Heart left ventricle (tissue), 16 donors: Measurements from ENCODE around the gene CGRRF1. TPM values are rescaled to one million over a fixed set of nuclear protein-coding genes. Genes with fewer than 3 reads are reported as not detected.

Experiments
- ATAC-seq, 4 donors: fragments of 200-7000 bp; cut with Tn5 transposase; one replicate each; pipeline ENCODE4 v1.9.1; 2020 to 2022; ENCODE audit warnings: moderate library complexity in 4 of 4, mild to moderate bottlenecking in 3 of 4, moderate number of reproducible peaks in 1 of 4
- DNase-seq, 5 donors: peaks; one replicate each; pipeline ENCODE4 v3.0.0-alpha.2; 2020
- H3K27ac ChIP-seq, 12 donors: fragments of 200-600 bp; sonication (generic) in 4 of 12; one replicate each; pipeline versions ENCODE4 v1.5.0 to v1.8.0; 2016 to 2022; ENCODE audit warnings: mild to moderate bottlenecking in 2 of 12
- H3K27me3 ChIP-seq, 9 donors: fragments of 200-600 bp; sonication (generic) in 2 of 9; one replicate each; pipeline versions ENCODE4 v1.5.1 to v1.8.0; 2016 to 2022; ENCODE audit warnings: mild to moderate bottlenecking in 3 of 9
- H3K36me3 ChIP-seq, 9 donors: fragments of 200-600 bp; sonication (generic) in 2 of 9; one replicate each; pipeline versions ENCODE4 v1.5.0 to v1.8.0; 2018 to 2022; ENCODE audit warnings: mild to moderate bottlenecking in 2 of 9
- H3K4me1 ChIP-seq, 12 donors: fragments of 200-600 bp; sonication (generic) in 4 of 12; one replicate each; pipeline versions ENCODE4 v1.5.0 to v1.8.0; 2016 to 2022; ENCODE audit warnings: mild to moderate bottlenecking in 3 of 12
- H3K4me3 ChIP-seq, 12 donors: fragments of 200-600 bp; sonication (generic) in 4 of 12; one replicate each; pipeline versions ENCODE4 v1.5.0 to v1.8.0; 2017 to 2022; ENCODE audit warnings: mild to moderate bottlenecking in 9 of 12, moderate library complexity in 4 of 12
- H3K9me3 ChIP-seq, 12 donors: fragments of 200-600 bp; sonication (generic) in 4 of 12; one replicate each; pipeline versions ENCODE4 v1.5.0 to v1.8.0; 2016 to 2022; ENCODE audit warnings: mild to moderate bottlenecking in 1 of 12
- CTCF ChIP-seq, 12 donors: fragments of 200-600 bp; sonication (generic) in 4 of 12; IDR thresholded peaks; one replicate each; pipeline versions ENCODE4 v1.5.0 to v1.8.0; 2018 to 2022; ENCODE audit warnings: antibody characterized with exemption in 12 of 12, mild to moderate bottlenecking in 5 of 12
- POLR2A ChIP-seq, 2 donors: fragments of 450-650 bp; IDR thresholded peaks; one replicate each; pipeline ENCODE4 v1.6.1; 2017; ENCODE audit warnings: antibody characterized with exemption in 2 of 2, mild to moderate bottlenecking in 2 of 2, moderate library complexity in 2 of 2
- WGBS, 4 donors: extraction: QIAGEN DNeasy Blood & Tissue Kit in 2 of 4; methylation state at CpG; one replicate each; pipeline versions ENCODE4 v1.1.5 to v1.1.7; 2013 to 2018; 5-methylcytosine and 5-hydroxymethylcytosine counted together
- intact Hi-C, 10 donors: fragments of 100-400 bp; cut with DNase I; formaldehyde crosslinking; loops; one replicate each; pipeline versions ENCODE4 v1.11.1 to v1.14.2; 2022
- polyA plus RNA-seq, 2 donors: library from polyadenylated mRNA; stranded (reverse); fragments of 200-250 nt; gene quantifications; one replicate each; pipeline ENCODE4 v1.2.3, GENCODE V29; 2013
- total RNA-seq, 9 donors: library from RNA; depleted of rRNA in 2 of 9; stranded (reverse); fragments of >200 nt in 2 of 9; fragmentation: NEBNext Ultra II Directional in 3 of 9; extraction: Animal tissue kit (Norgen Biotek cat#: 25700) in 3 of 9; gene quantifications; one replicate each; pipeline versions ENCODE4 v1.1.0 to v1.2.4, GENCODE V29; 2016 to 2023
- donor health status: ischemic (EF 13 %, LVEDD 7.1; RV severe dilation, severe dysfunction).
- donor health status: healthy with polysubstance abuse.
- donor health status: DM: no; HTN: yes; CAD: no.
- donor health status: DM: no; HTN: no; CAD: no.
- donor health status: ischemic (EF 25% LVEDD 6.9; RV normal size, moderate dysfunction).
- donor health status: ischemic (EF 25% LVEDD 5.7; RV mildly dilated, moderate dysfunction).
- donor health status: healthy.
- donor health status: DM: yes; HTN: yes; CAD: no.
- donor health status: ischemic (EF 35%, LVEDD 5.7; RV mildly dilated, moderate dysfunction).
- donor health status: nonischemic (EF 11% LVEDD 7.7; RV severe dilation, severe dysfunction).
- donor health status: DM: yes; HTN: yes; CAD: no.
- donor health status: PGD.
- donor health status: ischemic (EF 29% LVEDD 5.4; RV normal size, mild dysfunction).
- donor health status: nonischemic (EF 23%, LVEDD 6.1; RV moderate dilation, normal function).

Gene CGRRF1
- total and polyA plus RNA-seq, 11 donors, result 10.6 to 28.2 (median 16.6) TPM

GRCh38 chr14:54515670-54516069, 6.0 kb downstream of the CGRRF1 start:
- H3K27ac ChIP-seq, result no peak overlapping the region
- intact Hi-C loops, result no loop called here
- ATAC-seq (no peak), DNase-seq (no peak)
- peaks cover 0 to 39% (median 21%) of the 10 kb centered on the region in 12 donors for H3K4me1 ChIP-seq
- TF ChIP-seq CTCF (IDR thresholded peaks at IDR 0.05) (no peak), POLR2A (IDR thresholded peaks at IDR 0.05) (no peak)
- H3K9me3 ChIP-seq, result peaks cover 0 to 17% (median 11%) of the 10 kb centered on the region in 12 donors
- 89 to 94% (median 91%) methylated on average over 1 of the region's 1 CpG for WGBS, 4 donors
- H3K36me3 ChIP-seq, result peaks cover 0 to 9% (median 0%) of the 10 kb centered on the region in 9 donors
- H3K4me3 ChIP-seq, result no peak overlapping the region
- H3K27me3 ChIP-seq, result no peaks in the 10 kb centered on the region

- no peaks in the 10 kb centered on the region for H3K27me3 ChIP-seq
- intact Hi-C loops, result no loop called here
- H3K9me3 ChIP-seq, result peaks cover 0 to 17% (median 11%) of the 10 kb centered on the region in 12 donors
- ATAC-seq (no peak), DNase-seq (no peak)
- H3K36me3 ChIP-seq, result peaks cover 0 to 9% (median 0%) of the 10 kb centered on the region in 9 donors
- peaks cover 0 to 29% (median 11%) of the 10 kb centered on the region in 12 donors for H3K4me1 ChIP-seq
- no peak overlapping the region for H3K27ac ChIP-seq
- WGBS, 4 donors, result 98 to 100% (median 98%) methylated on average over 1 of the region's 1 CpG
- TF ChIP-seq POLR2A (IDR thresholded peaks at IDR 0.05) (no peak), CTCF (IDR thresholded peaks at IDR 0.05) (no peak)
- H3K4me3 ChIP-seq, result no peak overlapping the region
Observed at GRCh38 chr14:54516709-54517108, 7.0 kb downstream of the CGRRF1 start.

GRCh38 chr14:54524410-54524809, 14.7 kb downstream of the CGRRF1 start:
- ATAC-seq (no peak), DNase-seq (no peak)
- WGBS, 4 donors, result 92 to 96% (median 95%) methylated on average over 4 of the region's 4 CpGs
- H3K27me3 ChIP-seq, result no peaks in the 10 kb centered on the region
- H3K27ac ChIP-seq, result no peak overlapping the region
- peaks cover 0 to 7% (median 0%) of the 10 kb centered on the region in 12 donors for H3K4me1 ChIP-seq
- intact Hi-C loops, result no loop called here
- peaks cover 0 to 71% (median 52%) of the 10 kb centered on the region in 9 donors for H3K36me3 ChIP-seq
- TF ChIP-seq POLR2A (IDR thresholded peaks at IDR 0.05) (no peak), CTCF (IDR thresholded peaks at IDR 0.05) (no peak)
- no peaks in the 10 kb centered on the region for H3K9me3 ChIP-seq
- no peak overlapping the region for H3K4me3 ChIP-seq

- Histone ChIP-seq H3K4me1 (peaks cover 0 to 7% (median 0%) of the 10 kb centered on the region in 12 donors), H3K27me3 (no peaks in the 10 kb centered on the region), H3K27ac (no peak overlapping the region), H3K36me3 (peaks cover 0 to 74% (median 63%) of the 10 kb centered on the region in 9 donors), H3K4me3 (no peak overlapping the region), H3K9me3 (no peaks in the 10 kb centered on the region)
- DNase-seq (no peak), ATAC-seq (peak in 1 of 4 donors; percentile 67)
- 34 to 69% (median 49%) methylated on average over 2 of the region's 2 CpGs for WGBS, 4 donors
- TF ChIP-seq CTCF (IDR thresholded peaks at IDR 0.05) (no peak), POLR2A (IDR thresholded peaks at IDR 0.05) (no peak)
- intact Hi-C loops, result no loop called here
Observed at GRCh38 chr14:54528973-54529372, 19.3 kb downstream of the CGRRF1 start.
